ENCODE data around the gene PDE7B. TPM values are rescaled to one million over a fixed set of nuclear protein-coding genes. Genes with fewer than 3 reads are reported as not detected.

PDE7B gene
- total RNA-seq, 1 donor from 2014 or later = 18.4 TPM

DNA sequence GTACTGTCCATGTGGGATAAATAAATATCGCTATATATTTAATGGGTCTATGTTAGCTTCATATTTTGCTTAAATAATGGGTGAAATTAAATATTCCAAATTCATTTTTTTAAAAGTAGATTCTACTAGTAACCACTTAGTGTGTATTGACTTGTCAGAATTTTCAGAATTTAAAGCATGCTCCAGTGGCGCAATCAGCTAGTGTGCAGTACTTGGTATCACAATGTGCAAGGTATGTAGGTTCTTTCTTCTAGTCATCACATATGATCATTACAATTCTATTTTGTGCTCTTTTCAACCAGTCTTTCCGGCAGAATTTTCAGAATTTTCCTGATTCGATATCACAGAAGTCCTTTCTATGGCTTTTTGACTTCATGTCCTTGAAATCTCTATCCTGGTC, 32.6 kb downstream of the PDE7B start:
- DNase-seq (ENCODE audit: low spot score) = no peak

GRCh38 chr6:135887069-135887468, 35.6 kb downstream of the PDE7B start:
- no peak for DNase-seq (ENCODE audit: low spot score)

- no peak for DNase-seq (ENCODE audit: low spot score)
These were observed 37.3 kb downstream of the PDE7B start for GRCh38 chr6:135888818-135889217.

DNA sequence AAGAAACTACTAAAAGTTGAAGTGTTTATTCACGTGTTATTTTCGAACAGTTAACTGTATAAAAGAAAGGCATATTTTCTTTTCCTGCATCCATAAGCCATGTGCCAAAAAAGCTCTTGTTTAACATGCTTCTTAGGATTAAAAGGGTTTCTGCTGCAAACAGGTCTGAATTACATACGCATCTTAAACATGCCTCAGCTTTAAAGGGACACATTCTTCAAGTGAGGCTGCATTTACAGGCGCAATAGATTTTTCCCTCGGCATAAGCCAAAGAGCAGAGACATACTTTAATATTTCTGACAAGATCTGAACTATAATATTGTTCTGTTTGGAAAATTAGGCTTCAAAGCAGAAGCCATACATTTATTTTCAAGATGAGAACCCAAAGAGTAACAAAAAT, 39.4 kb downstream of the PDE7B start:
- no peak for DNase-seq (ENCODE audit: low spot score)

GRCh38 chr6:135891710-135892109, 40.2 kb downstream of the PDE7B start:
- DNase-seq (ENCODE audit: low spot score) = no peak

DNA sequence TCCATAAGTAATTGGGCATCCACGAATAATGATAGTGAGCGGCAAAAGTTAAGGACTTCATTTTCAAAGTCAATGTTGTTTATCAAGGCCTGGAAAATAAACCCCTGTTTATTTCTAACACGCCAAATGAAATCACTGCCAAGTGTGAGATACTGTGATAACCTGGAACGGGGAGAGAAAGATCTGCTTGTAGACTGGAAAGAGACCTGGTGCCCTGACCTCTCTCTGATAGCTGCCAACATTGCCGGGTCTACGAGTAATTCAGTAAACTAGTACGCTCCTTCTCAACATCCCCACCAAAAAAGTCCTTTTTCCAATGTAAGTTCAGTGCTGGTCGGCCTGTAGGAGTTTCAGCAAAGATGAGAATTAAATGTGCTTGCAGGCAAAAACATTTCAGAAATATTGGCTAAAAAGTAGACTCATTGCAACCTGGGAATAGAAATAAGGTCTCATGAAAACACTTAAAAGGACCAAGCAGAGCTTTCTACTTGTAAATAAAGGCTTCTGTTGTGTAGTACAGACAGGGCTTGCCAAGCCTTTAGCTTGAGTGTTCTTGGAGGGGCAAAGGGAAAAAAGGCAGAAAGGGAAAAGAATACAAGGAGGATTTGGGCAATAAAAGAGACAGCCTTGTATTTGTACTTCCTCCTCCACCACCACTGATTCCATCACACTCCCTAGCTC, 43.9 kb downstream of the PDE7B start:
- DNase-seq (ENCODE audit: low spot score) = no peak

DNA sequence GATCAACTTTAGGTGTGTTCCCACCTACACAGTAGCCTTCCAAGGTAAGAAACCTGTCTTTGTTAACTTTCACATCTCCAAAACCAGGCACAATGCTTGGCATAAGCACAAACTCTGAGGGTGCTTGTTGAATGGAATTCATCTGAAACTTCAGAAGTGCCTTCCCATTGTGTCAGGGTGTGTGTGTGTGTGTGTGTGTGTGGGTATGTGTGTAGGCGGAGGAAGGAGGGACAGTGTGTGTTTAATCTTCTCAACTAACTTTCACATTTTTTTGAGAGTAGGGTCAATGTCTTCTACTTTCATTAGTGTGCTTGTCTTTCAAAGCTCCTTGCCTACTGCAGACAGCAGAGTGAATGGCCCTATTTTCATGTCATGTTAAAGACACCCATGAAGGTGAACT, 45.6 kb downstream of the PDE7B start:
- DNase-seq (ENCODE audit: low spot score) = no peak

DNA sequence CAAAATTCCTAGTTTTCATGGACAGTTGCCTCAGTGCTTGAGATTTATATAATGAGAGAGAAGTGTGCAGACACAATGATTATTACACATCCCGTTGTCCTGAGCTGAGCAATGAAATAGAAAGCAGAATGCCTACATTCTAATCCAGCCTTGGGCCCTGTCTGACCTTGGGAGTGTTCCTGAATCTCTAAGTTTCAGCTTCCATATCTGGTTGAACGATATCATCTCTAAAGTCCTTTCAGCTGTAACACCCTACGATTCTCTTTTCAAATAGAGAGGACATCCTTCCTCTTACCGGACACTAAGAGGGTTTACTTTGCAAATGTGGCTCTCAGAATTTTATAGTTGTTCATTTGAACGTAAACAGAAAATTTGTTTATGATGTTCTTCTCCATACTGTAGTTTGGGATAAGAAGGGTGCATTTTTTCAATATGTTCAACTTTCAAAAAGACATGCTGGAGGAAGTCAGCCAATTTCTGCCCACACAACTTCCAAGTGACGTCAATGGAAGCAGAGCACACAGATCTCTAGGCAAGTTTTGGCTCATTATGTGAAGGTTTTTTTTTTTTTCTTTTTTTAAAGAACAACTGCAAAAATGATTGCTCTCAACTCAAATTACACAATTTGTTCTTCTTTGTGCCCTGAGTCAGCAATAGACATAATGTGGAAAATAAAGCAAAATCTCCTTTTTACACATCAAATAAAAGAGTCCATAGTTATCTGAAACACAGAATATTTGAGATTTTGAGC, 50.4 kb downstream of the PDE7B start:
- no peak for DNase-seq (ENCODE audit: low spot score)

DNA sequence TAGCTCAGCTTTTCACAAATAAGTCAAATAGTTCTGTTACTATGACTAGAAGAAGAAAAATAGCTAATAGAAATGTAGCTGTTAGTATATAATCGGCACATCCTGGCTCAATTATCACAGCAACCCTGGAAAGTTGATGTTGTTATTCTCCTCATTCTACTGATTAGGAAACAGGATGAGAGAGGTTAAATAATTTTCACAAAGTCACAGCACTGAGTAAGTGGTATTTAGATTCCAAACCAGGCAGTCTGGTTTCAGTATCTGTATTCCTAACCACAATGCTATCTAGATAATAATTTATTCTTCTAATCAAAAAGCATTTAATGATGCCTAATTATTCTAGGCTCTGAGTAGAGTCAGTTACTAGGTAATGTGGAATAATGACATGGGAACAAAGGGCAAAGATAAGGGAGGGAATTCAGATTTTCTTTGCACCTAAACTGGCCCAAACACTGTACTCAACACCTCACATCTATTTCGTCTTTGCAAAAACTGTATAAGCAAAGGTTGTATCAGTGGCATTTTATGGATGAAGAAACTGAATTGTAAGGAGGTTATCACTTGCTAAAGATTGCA, 51.3 kb downstream of the PDE7B start:
- DNase-seq (ENCODE audit: low spot score) = no peak

DNA sequence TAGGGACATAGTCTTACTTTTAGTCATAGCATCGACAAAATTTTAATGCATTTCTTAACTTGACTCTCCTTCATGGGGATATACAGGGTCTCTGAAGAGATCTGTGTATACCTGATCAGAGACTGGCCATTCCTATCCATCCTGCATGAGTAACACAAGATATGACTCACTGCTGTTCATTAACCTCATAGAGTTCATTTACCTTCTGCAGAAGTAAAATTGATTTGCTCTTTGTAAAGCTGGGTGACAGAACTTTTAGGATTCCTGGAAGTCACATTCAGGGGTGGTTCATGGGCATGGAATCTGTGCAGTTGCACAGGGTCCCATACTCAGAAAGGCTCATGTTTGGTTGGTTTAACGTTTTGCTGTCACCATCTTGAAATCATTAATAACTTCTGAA, 53.2 kb downstream of the PDE7B start:
- no peak for DNase-seq (ENCODE audit: low spot score)

- DNase-seq (ENCODE audit: low spot score) = no peak
These were observed 54.3 kb downstream of the PDE7B start for GRCh38 chr6:135905604-135906300.

DNA sequence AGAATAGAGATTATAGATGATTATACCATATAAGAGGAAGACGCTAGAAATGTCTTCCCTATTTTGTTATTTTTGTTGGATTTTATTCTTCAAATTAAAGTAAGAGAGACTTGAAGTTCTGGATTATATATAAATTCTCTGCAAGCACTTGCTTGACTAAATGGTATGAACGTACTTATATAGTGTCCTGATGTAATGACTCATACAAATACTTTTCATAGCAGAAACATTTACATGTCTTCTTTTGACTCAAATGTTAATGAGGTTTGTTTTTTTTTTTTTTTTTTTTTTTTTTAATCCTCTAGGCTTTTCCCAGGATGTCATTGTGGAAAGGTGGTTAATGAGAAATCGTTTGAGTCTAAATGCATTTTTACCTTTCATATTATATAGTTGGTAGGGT, 55.0 kb downstream of the PDE7B start:
- DNase-seq (ENCODE audit: low spot score) = no peak

- no peak for DNase-seq (ENCODE audit: low spot score)
These were observed 55.5 kb downstream of the PDE7B start for GRCh38 chr6:135906972-135907465.

DNA sequence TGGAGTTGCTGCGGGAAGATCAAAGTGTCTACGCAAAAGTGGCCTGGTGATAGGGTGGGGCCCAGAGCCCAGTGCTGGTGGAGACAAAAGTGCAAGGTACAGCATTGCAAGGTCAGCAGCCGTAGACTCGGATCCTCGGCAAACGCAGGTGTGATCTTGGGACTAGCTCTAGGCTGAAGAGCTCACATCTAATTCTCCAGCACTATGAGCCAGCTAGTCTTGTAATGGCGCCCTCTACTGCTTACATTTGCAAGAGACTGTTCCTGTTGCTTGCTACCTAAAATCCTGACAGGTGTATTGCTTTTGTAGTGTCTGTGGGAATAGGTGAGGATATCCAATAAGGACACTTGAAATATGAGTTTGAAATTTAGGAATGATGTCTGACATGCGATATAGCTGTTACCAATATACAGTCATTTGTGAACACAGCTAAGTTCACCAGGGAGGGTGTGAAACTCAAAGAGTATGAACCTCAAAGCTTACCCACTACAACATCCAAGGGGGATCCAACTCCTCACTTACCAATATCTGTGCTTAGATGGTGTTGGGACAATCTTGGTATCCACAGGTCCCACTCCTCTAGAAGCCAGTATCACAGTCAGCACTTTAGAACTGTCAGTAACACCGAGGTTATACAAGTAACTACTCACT, 58.4 kb downstream of the PDE7B start:
- DNase-seq (ENCODE audit: low spot score) = no peak

GRCh38 chr6:135910790-135911618, 59.5 kb downstream of the PDE7B start:
- no peak for DNase-seq (ENCODE audit: low spot score)

DNA sequence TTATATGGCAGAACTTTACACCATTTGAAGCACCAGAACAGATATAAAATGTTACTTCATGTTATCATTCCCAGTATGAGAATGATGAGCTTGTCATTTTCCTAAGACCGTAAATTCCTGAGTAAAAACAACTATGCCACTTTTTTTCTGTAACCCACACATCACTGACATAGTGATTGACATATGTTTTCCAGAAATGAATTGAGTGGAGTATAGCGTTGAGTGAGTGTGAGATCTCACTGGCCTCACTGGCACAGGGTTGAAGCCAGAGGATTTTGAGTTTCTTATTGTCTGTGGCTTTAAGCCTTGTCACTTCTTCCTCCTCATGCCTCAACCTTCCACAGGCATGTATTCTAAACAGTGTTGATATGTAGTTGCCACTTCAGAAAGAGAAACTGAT, 62.3 kb downstream of the PDE7B start:
- DNase-seq (ENCODE audit: low spot score) = no peak

GRCh38 chr6:135919026-135919425, 67.5 kb downstream of the PDE7B start:
- DNase-seq (ENCODE audit: low spot score) = no peak

- no peak for DNase-seq (ENCODE audit: low spot score)
These were observed 69.2 kb downstream of the PDE7B start for GRCh38 chr6:135920689-135921088.

- DNase-seq (ENCODE audit: low spot score) = no peak
These were observed 69.7 kb downstream of the PDE7B start for GRCh38 chr6:135921188-135921587.

- DNase-seq (ENCODE audit: low spot score) = no peak
These were observed 70.7 kb downstream of the PDE7B start for GRCh38 chr6:135922174-135922573.

GRCh38 chr6:135922746-135923145, 71.2 kb downstream of the PDE7B start:
- DNase-seq (ENCODE audit: low spot score) = peak; percentile 63

Data from ureter (tissue), 1 donor.